Peyer's patch (tissue), 4 donors: ENCODE data around the gene PRDM12.

Experiments
- CTCF ChIP-seq, 6 experiments: fragments of 450-650 bp in 4 of 6; fragments of 200-600 bp in 2 of 6; sonication (generic) in 1 of 6; IDR thresholded peaks; one replicate each; pipeline ENCODE4 v1.5.1; 2017 to 2019; ENCODE audit warnings: antibody characterized with exemption in 6 of 6, mild to moderate bottlenecking in 3 of 6, moderate library complexity in 1 of 6
- POLR2A ChIP-seq, 2 donors: fragments of 450-650 bp; IDR thresholded peaks; one replicate each; pipeline ENCODE4 v1.5.1; 2017; ENCODE audit warnings: antibody characterized with exemption in 2 of 2, mild to moderate bottlenecking in 2 of 2, moderate library complexity in 2 of 2

- TF ChIP-seq CTCF (IDR thresholded peaks at IDR 0.05), result no peak
- TF ChIP-seq POLR2A (IDR thresholded peaks at IDR 0.05), result peak; percentile 55 to 81
These were observed 25.7 kb downstream of the PRDM12 start for GRCh38 chr9:130689937-130690700.
